HCT116 (cell line): ENCODE results near the gene ARFGAP3. TPM values are rescaled to one million over a fixed set of nuclear protein-coding genes. Genes with fewer than 3 reads are reported as not detected.

Source experiments
- ATAC-seq: fragments of 200-7000 bp; cut with Tn5 transposase; 2 replicates; pipeline ENCODE4 v1.9.1; 2020; ENCODE audit warnings: mild to moderate bottlenecking, moderate library complexity
- BruUV-seq: library from RNA; stranded (reverse); fragments of 400-500 nt; replicated peaks from 2 replicates; lab custom pipeline; 2021; lab: Mats Ljungman, UMichigan
- CTCF ChIA-PET: fragments of 300-600 bp; sonication (Branson Sonifier 250); formaldehyde crosslinking; loops from one replicate; lab custom pipeline; 2021; ENCODE audit warnings: antibody characterized with exemption; lab: Charles Lee
- POLR2A ChIA-PET: fragments of 300-600, 350-600 bp; sonication (Branson Sonifier 250); formaldehyde crosslinking; loops from one replicate; lab custom pipeline; 2021; ENCODE audit warnings: antibody characterized with exemption; lab: Charles Lee
- RAD21 ChIA-PET, 2 experiments: fragments of 300-600 bp; sonication (Branson Sonifier 250); formaldehyde crosslinking; loops; one replicate each; lab custom pipeline; 2023; ENCODE audit warnings: low total read pairs in 2 of 2; ENCODE audit not compliant: uncharacterized antibody in 2 of 2, unreplicated experiment in 2 of 2, low non-redundant PET in 1 of 2; lab: Charles Lee
- DNase-seq: peaks from one replicate; pipeline ENCODE4 v3.0.0-alpha.2; 2010; ENCODE audit warnings: low read depth, low spot score
- H2AFZ ChIP-seq: fragments of 200-600 bp; shearing (Covaris generic), sonication (generic); 2 replicates; pipeline ENCODE4 v1.6.1; 2017; ENCODE audit warnings: low read depth, mixed run types, mixed read lengths, antibody characterized with exemption, low read length; ENCODE audit not compliant: poor library complexity, severe bottlenecking
- H3K27ac ChIP-seq: 2 replicates; pipeline ENCODE4 v1.5.1; 2012; ENCODE audit warnings: low read depth, low read length
- H3K27me3 ChIP-seq: fragments of 200-600 bp; sonication (generic); 2 replicates; pipeline ENCODE4 v1.6.1; 2016; ENCODE audit warnings: mixed run types, low read length, mixed read lengths; ENCODE audit not compliant: insufficient read depth
- H3K36me3 ChIP-seq, 2 experiments: fragments of 200-500 bp in 1 of 2; fragments of 200-600 bp in 1 of 2; sonication (Bioruptor generic) in 1 of 2; sonication (generic) in 1 of 2; 2 replicates each; pipeline versions ENCODE4 v1.5.1 to v1.6.1; 2014 to 2016; ENCODE audit warnings: low read length in 2 of 2, inconsistent platforms in 1 of 2, mixed read lengths in 1 of 2, mixed run types in 1 of 2; ENCODE audit not compliant: insufficient read depth in 2 of 2, control insufficient read depth in 1 of 2
- H3K4me1 ChIP-seq, 2 experiments: fragments of 200-600 bp in 1 of 2; sonication (generic) in 1 of 2; 2 replicates each; pipeline versions ENCODE4 v1.5.1 to v1.6.1; 2012 to 2017; ENCODE audit warnings: low read length in 2 of 2, inconsistent platforms in 1 of 2, mild to moderate bottlenecking in 1 of 2, mixed read lengths in 1 of 2, mixed run types in 1 of 2, moderate library complexity in 1 of 2; ENCODE audit not compliant: insufficient read depth in 2 of 2, control insufficient read depth in 1 of 2
- H3K4me2 ChIP-seq: fragments of 200-600 bp; sonication (generic); 2 replicates; pipeline ENCODE4 v1.6.1; 2017; ENCODE audit warnings: mixed run types, low read length, mixed read lengths
- H3K4me3 ChIP-seq, 2 experiments: fragments of 200-600 bp in 1 of 2; sonication (generic) in 1 of 2; replicated peaks in 1 of 2; 2 replicates each; pipeline ENCODE4 v1.5.1; 2011 to 2016; ENCODE audit warnings: low read length in 2 of 2, control low read depth in 1 of 2, low read depth in 1 of 2, mild to moderate bottlenecking in 1 of 2, mixed read lengths in 1 of 2, mixed run types in 1 of 2
- H3K79me2 ChIP-seq: fragments of 200-600 bp; sonication (generic); 2 replicates; pipeline ENCODE4 v1.6.1; 2017; ENCODE audit warnings: mild to moderate bottlenecking, mixed run types, low read length, moderate library complexity, mixed read lengths; ENCODE audit not compliant: insufficient read depth
- H3K9ac ChIP-seq: fragments of 200-600 bp; sonication (generic); 2 replicates; pipeline ENCODE4 v1.6.1; 2016; ENCODE audit warnings: low read length, mixed read lengths
- H3K9me2 ChIP-seq: fragments of 200-600 bp; sonication (generic), shearing (Covaris generic); 2 replicates; pipeline ENCODE4 v1.6.1; 2017; ENCODE audit warnings: mixed run types, mild to moderate bottlenecking, moderate library complexity; ENCODE audit not compliant: insufficient read depth
- H3K9me3 ChIP-seq, 2 experiments: fragments of 200-500 bp in 1 of 2; fragments of 200-600 bp in 1 of 2; sonication (Bioruptor generic) in 1 of 2; sonication (generic) in 1 of 2; 2 replicates each; pipeline ENCODE4 v1.6.1; 2014 to 2017; ENCODE audit warnings: low read length in 2 of 2, mixed read lengths in 2 of 2, inconsistent platforms in 1 of 2, low read depth in 1 of 2, mild to moderate bottlenecking in 1 of 2, mixed run types in 1 of 2, moderate library complexity in 1 of 2; ENCODE audit not compliant: control insufficient read depth in 1 of 2, insufficient read depth in 1 of 2
- H4K20me1 ChIP-seq: fragments of 200-600 bp; sonication (generic), shearing (Covaris generic); 2 replicates; pipeline ENCODE4 v1.6.1; 2017; ENCODE audit warnings: mixed run types, mild to moderate bottlenecking, moderate library complexity; ENCODE audit not compliant: insufficient read depth
- CEBPB ChIP-seq: IDR thresholded peaks from 2 replicates; pipeline ENCODE4 v1.6.1; 2012; ENCODE audit warnings: low read depth
- EGR1 ChIP-seq: IDR thresholded peaks from 2 replicates; pipeline ENCODE4 v1.6.1; 2012; ENCODE audit warnings: low read depth
- ELF1 ChIP-seq: IDR thresholded peaks from 2 replicates; pipeline ENCODE4 v1.6.1; 2012; ENCODE audit warnings: low read depth, borderline replicate concordance
- EZH2phosphoT487 ChIP-seq: fragments of 200-600 bp; IDR thresholded peaks from 2 replicates; pipeline ENCODE4 v1.6.1; 2018; ENCODE audit warnings: antibody characterized with exemption, borderline replicate concordance
- FOSL1 ChIP-seq: IDR thresholded peaks from 2 replicates; pipeline ENCODE4 v1.6.1; 2012; ENCODE audit warnings: low read depth
- JUND ChIP-seq: IDR thresholded peaks from 2 replicates; pipeline ENCODE4 v1.6.1; 2012
- POLR2A ChIP-seq: IDR thresholded peaks from 2 replicates; pipeline ENCODE4 v1.7.0; 2011; ENCODE audit warnings: borderline replicate concordance; ENCODE audit not compliant: insufficient read depth, insufficient read length; ENCODE audit errors: extremely low read depth
- POLR2AphosphoS5 ChIP-seq: IDR thresholded peaks from 2 replicates; pipeline ENCODE4 v1.6.1; 2011; ENCODE audit warnings: mild to moderate bottlenecking, low read depth, low read length, moderate library complexity
- SIN3A ChIP-seq: IDR thresholded peaks from 2 replicates; pipeline ENCODE4 v1.6.1; 2012; ENCODE audit warnings: low read depth
- SP1 ChIP-seq: IDR thresholded peaks from 2 replicates; pipeline ENCODE4 v1.6.1; 2012; ENCODE audit warnings: low read depth
- TCF7L2 ChIP-seq: IDR thresholded peaks from 2 replicates; pipeline ENCODE4 v1.7.0; 2011; ENCODE audit warnings: borderline replicate concordance, inconsistent platforms; ENCODE audit not compliant: insufficient read depth, insufficient read length; ENCODE audit errors: extremely low read depth
- ZNF274 ChIP-seq: fragments of 200-500 bp; sonication (Bioruptor generic); IDR thresholded peaks from 2 replicates; pipeline ENCODE4 v1.6.1; 2014; ENCODE audit warnings: mild to moderate bottlenecking, low read depth, low read length, inconsistent platforms
- intact Hi-C: fragments of 100-400 bp; cut with micrococcal nuclease; formaldehyde crosslinking; loops from 2 replicates; pipeline ENCODE4 v1.10.0; 2022
- total RNA-seq: library from RNA; stranded (reverse); gene quantifications from one replicate; pipeline ENCODE4 v1.2.1, GENCODE V29; 2021; ENCODE audit not compliant: unreplicated experiment
- TF ChIP-seq, protein P1 (sequence below): IDR thresholded peaks from 2 replicates; pipeline ENCODE4 v1.6.1; 2012

The ARFGAP3 gene
- total RNA-seq, 1 experiment from 2014 or later, result 15.4 TPM

DNA sequence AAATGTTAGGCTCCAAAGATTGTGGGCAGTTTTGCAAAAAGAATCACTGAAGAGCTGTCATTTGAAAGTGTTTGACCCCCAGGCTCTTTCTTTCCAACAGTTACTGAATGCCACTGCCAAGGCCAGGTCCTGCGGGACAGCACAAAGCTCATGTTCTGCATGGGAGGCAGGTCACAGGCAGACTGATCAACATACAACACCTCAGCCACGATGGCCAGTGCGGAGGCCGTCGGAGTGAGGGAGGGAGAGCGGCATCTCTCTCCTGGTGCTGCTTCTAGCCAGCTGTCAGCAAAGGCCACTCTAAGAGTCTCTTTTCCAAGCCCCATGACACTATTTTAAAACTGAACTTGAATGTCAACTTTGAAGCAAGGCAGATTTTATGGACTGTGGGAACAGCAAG lies 49.9 kb downstream of the ARFGAP3 start:
- peaks cover 17 to 30% of the 10 kb centered on the region in 2 experiments for H3K4me1 ChIP-seq
- no TSS peak for BruUV-seq
- CTCF ChIA-PET, result no interaction called here

DNA sequence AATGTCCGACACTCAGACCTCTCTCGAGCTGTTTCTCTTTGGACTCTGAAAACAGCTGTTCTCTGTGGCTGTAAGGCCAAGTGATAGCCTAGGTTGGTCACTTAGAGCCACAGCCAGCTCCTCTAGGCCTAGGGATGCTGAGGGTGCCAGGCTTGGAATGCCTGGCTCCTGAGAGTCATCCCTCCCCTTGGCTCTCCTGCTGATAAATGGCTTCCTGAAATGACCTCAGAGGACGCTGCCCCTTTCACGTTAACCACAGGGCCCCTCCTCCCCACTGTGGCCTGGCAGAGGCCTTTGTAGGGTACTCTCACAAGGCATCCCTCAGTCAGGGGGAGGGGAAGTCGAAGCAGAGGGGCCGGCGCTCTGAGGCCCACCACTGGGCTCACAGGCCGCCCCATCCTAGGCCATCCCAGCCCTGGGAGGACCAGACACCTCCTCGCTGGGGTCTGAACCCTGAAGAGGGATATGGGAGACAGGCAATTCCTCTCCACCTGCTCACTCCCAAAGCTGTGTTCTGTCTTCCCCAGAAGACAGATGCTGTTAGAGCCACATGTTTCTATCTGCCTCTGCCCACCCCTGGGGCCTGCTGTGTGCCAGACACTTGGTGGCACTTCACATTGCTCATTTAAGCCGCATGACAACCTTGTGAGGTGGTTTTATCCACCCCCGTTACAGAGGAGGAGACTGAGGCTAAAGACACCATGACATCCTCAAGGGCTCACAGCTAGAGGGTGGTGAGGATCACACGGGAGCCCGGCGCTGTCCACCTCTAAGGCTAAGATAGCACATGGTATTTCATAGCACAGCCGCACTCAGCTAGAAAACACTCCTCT lies 50.9 kb downstream of the ARFGAP3 start:
- Histone ChIP-seq H3K27me3 (no peaks in the 10 kb centered on the region), H3K4me1 (peaks cover 17 to 30% of the 10 kb centered on the region in 2 experiments), H3K9me2 (no peaks in the 10 kb centered on the region), H3K9me3 (no peaks in the 10 kb centered on the region), H3K4me2 (no peak overlapping the region), H3K79me2 (no peaks in the 10 kb centered on the region), H3K9ac (no peak overlapping the region), H3K4me3 (no peak overlapping the region), H3K27ac (peak overlapping the region; percentile 87), H2AFZ (no peak overlapping the region), H4K20me1 (no peaks in the 10 kb centered on the region), H3K36me3 (peaks cover 2 to 4% of the 10 kb centered on the region in 2 experiments; a peak in 1 of 4 replicates)
- TF ChIP-seq FOSL1 (no peak), EZH2phosphoT487 (no peak), TCF7L2 (no peak), EGR1 (no peak), POLR2A (no peak), CEBPB (no peak), POLR2AphosphoS5 (no peak), SP1 (no peak)
- CTCF ChIA-PET, result no interaction called here
- RAD21 ChIA-PET, result no interaction called here
- POLR2A ChIA-PET, result interaction anchor here (1.1 kb wide), 1 partner anchor 191 kb away, joined by 3 read pairs; no protein-coding TSS in a partner anchor
- no peak for ATAC-seq
- intact Hi-C loops, result no loop called here
- BruUV-seq, result no TSS peak
- DNase-seq, result no peak

More for the DNA sequence above, 49.9 kb downstream of the ARFGAP3 start:
- Histone ChIP-seq H3K9me2 (no peaks in the 10 kb centered on the region), H3K27me3 (no peaks in the 10 kb centered on the region), H3K9me3 (no peaks in the 10 kb centered on the region), H3K36me3 (0 out of 4 replicates have a peak, but pooled peaks cover 2 to 4% of the 10 kb centered on the region in 2 experiments), H3K4me3 (no peak overlapping the region), H2AFZ (no peak overlapping the region), H3K79me2 (no peaks in the 10 kb centered on the region), H3K4me2 (no peak overlapping the region), H3K9ac (no peak overlapping the region), H3K27ac (no peak overlapping the region), H4K20me1 (no peaks in the 10 kb centered on the region)
- ATAC-seq (no peak), DNase-seq (no peak)
- intact Hi-C loops, result no loop called here
- RAD21 ChIA-PET, result no interaction called here
- TF ChIP-seq JUND (no peak), CEBPB (no peak), ELF1 (no peak), ZNF274 (no peak), SIN3A (no peak), POLR2A (no peak)
- TF ChIP-seq, protein P1, sequence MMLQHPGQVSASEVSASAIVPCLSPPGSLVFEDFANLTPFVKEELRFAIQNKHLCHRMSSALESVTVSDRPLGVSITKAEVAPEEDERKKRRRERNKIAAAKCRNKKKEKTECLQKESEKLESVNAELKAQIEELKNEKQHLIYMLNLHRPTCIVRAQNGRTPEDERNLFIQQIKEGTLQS, result no peak
- POLR2A ChIA-PET, result interaction anchor here (1.1 kb wide), 1 partner anchor 192 kb away, joined by 3 read pairs; no protein-coding TSS in a partner anchor
